GM23338 (cell line): ENCODE results near the gene PNPLA8. TPM values are rescaled to one million over a fixed set of nuclear protein-coding genes. Genes with fewer than 3 reads are reported as not detected.

Experiments used
- ATAC-seq: fragments of 200-7000 bp; cut with Tn5 transposase; 3 replicates; pipeline ENCODE4 v1.9.1; 2020
- DNase-seq: peaks from one replicate; pipeline ENCODE4 v3.0.0-alpha.2; 2015; ENCODE audit warnings: low spot score
- H2AFZ ChIP-seq: fragments of 200-600 bp; sonication (generic); 2 replicates; pipeline ENCODE4 v1.8.0; 2016; ENCODE audit warnings: antibody characterized with exemption, mild to moderate bottlenecking, moderate library complexity
- H3F3A ChIP-seq: fragments of 200-600 bp; sonication (generic); replicated peaks from 2 replicates; pipeline ENCODE4 v1.8.0; 2017; ENCODE audit warnings: antibody characterized with exemption, mixed run types, low read depth
- H3K27ac ChIP-seq: fragments of 200-600 bp; sonication (generic); 2 replicates; pipeline ENCODE4 v1.6.1; 2016; ENCODE audit warnings: low read depth
- H3K27me3 ChIP-seq: fragments of 200-600 bp; sonication (generic); 2 replicates; pipeline ENCODE4 v1.8.0; 2016; ENCODE audit warnings: mild to moderate bottlenecking, mixed run types, moderate library complexity; ENCODE audit not compliant: insufficient read depth
- H3K36me3 ChIP-seq: fragments of 200-600 bp; sonication (generic); 2 replicates; pipeline ENCODE4 v1.8.0; 2016; ENCODE audit warnings: mild to moderate bottlenecking; ENCODE audit not compliant: insufficient read depth
- H3K4me1 ChIP-seq: fragments of 200-600 bp; sonication (generic); 2 replicates; pipeline ENCODE4 v1.8.0; 2016; ENCODE audit warnings: mild to moderate bottlenecking, moderate library complexity; ENCODE audit not compliant: insufficient read depth
- H3K4me2 ChIP-seq: fragments of 200-600 bp; sonication (generic); 2 replicates; pipeline ENCODE4 v1.7.1; 2017; ENCODE audit warnings: mixed run types
- H3K4me3 ChIP-seq: fragments of 200-600 bp; sonication (generic); 2 replicates; pipeline ENCODE4 v1.6.1; 2016; ENCODE audit warnings: mixed run types
- H3K79me2 ChIP-seq: fragments of 200-600 bp; sonication (generic); replicated peaks from 2 replicates; pipeline ENCODE4 v1.8.0; 2017; ENCODE audit warnings: mild to moderate bottlenecking; ENCODE audit not compliant: insufficient read depth
- H3K9me2 ChIP-seq: fragments of 200-600 bp; sonication (generic); 2 replicates; pipeline ENCODE4 v1.8.0; 2017; ENCODE audit not compliant: insufficient read depth
- H4K20me1 ChIP-seq: fragments of 200-600 bp; sonication (generic); replicated peaks from 2 replicates; pipeline ENCODE4 v1.8.0; 2017; ENCODE audit warnings: mild to moderate bottlenecking; ENCODE audit not compliant: insufficient read depth
- H3K27ac Mint-ChIP-seq: 2 replicates; pipeline ENCODE4 v1.8.0; 2020; ENCODE audit warnings: inconsistent platforms, mild to moderate bottlenecking, moderate library complexity, mixed read lengths
- H3K27me3 Mint-ChIP-seq: 3 replicates; pipeline ENCODE4 v1.8.0; 2022; ENCODE audit warnings: low read depth, mild to moderate bottlenecking, moderate library complexity, mixed read lengths, inconsistent platforms; ENCODE audit not compliant: insufficient read depth, poor library complexity
- H3K36me3 Mint-ChIP-seq: 3 replicates; pipeline ENCODE4 v1.8.0; 2021; ENCODE audit warnings: low read depth, mild to moderate bottlenecking, inconsistent platforms, moderate library complexity, mixed read lengths
- H3K4me1 Mint-ChIP-seq: 3 replicates; pipeline ENCODE4 v1.8.0; 2020; ENCODE audit warnings: mild to moderate bottlenecking, inconsistent platforms, mixed read lengths
- H3K4me3 Mint-ChIP-seq: 3 replicates; pipeline ENCODE4 v1.8.0; 2021; ENCODE audit warnings: moderate library complexity, mild to moderate bottlenecking, inconsistent platforms, mixed read lengths
- H3K9me3 Mint-ChIP-seq: 3 replicates; pipeline ENCODE4 v1.8.0; 2020; ENCODE audit warnings: moderate library complexity, mild to moderate bottlenecking, inconsistent platforms, mixed read lengths
- CREB1 ChIP-seq: fragments of 250-450 bp; sonication (Bioruptor Pico); IDR thresholded peaks from 2 replicates; pipeline ENCODE4 v1.5.0; 2020; ENCODE audit warnings: low read depth, mild to moderate bottlenecking, moderate library complexity
- ETS1 ChIP-seq: IDR thresholded peaks from 2 replicates; pipeline ENCODE4 v1.6.1; 2016; ENCODE audit warnings: antibody characterized with exemption
- EZH2 ChIP-seq: fragments of 200-600 bp; sonication (generic); IDR thresholded peaks from one replicate; pipeline ENCODE4 v1.8.0; 2017; ENCODE audit warnings: antibody characterized with exemption, mild to moderate bottlenecking, low read depth; ENCODE audit not compliant: unreplicated experiment
- EZH2phosphoT487 ChIP-seq: fragments of 200-600 bp; sonication (generic); IDR thresholded peaks from one replicate; pipeline ENCODE4 v1.8.1; 2018; ENCODE audit warnings: antibody characterized with exemption; ENCODE audit not compliant: unreplicated experiment
- JUNB ChIP-seq: IDR thresholded peaks from one replicate; pipeline ENCODE4 v1.6.1; 2016; ENCODE audit warnings: antibody characterized with exemption; ENCODE audit not compliant: unreplicated experiment
- NANOG ChIP-seq: IDR thresholded peaks from 2 replicates; pipeline ENCODE4 v1.6.1; 2016; ENCODE audit warnings: antibody characterized with exemption, borderline replicate concordance
- POLR2AphosphoS5 ChIP-seq: IDR thresholded peaks from 2 replicates; pipeline ENCODE4 v1.6.1; 2016; ENCODE audit warnings: antibody characterized with exemption, low read depth
- REST ChIP-seq: IDR thresholded peaks from one replicate; pipeline ENCODE4 v1.6.1; 2018; ENCODE audit warnings: antibody characterized with exemption; ENCODE audit not compliant: unreplicated experiment
- STAT1 ChIP-seq: IDR thresholded peaks from one replicate; pipeline ENCODE4 v1.6.1; 2016; ENCODE audit warnings: antibody characterized with exemption; ENCODE audit not compliant: unreplicated experiment
- ZNF114 ChIP-seq: fragments of 250-450 bp; sonication (Bioruptor Pico); IDR thresholded peaks from 2 replicates; pipeline ENCODE4 v1.5.0; 2020; ENCODE audit warnings: mild to moderate bottlenecking, moderate library complexity
- ZNF331 ChIP-seq: fragments of 250-450 bp; sonication (Bioruptor Pico); IDR thresholded peaks from 2 replicates; pipeline ENCODE4 v1.5.0; 2020; ENCODE audit warnings: low read depth, mild to moderate bottlenecking, moderate library complexity
- polyA plus RNA-seq: library from polyadenylated mRNA; unstranded; fragments of >200 nt; fragmentation: Nextera tagmentation; extraction: Ambion mirVana; gene quantifications from 2 replicates; pipeline ENCODE4 v1.2.1, GENCODE V29; 2016
- total RNA-seq: library from RNA; depleted of rRNA; stranded (reverse); fragments of >200 nt; shearing (Covaris generic); gene quantifications from 2 replicates; pipeline ENCODE4 v1.2.3, GENCODE V29; 2014
- TF ChIP-seq, protein P1 (sequence below), 2 experiments: fragments of 200-600 bp in 1 of 2; sonication (generic) in 1 of 2; conservative IDR thresholded peaks; 2 replicates each; pipeline versions ENCODE4 v1.5.1 to v1.6.1; 2016 to 2017; ENCODE audit warnings: antibody characterized with exemption in 2 of 2, low read depth in 2 of 2, mild to moderate bottlenecking in 2 of 2, moderate library complexity in 1 of 2
- TF ChIP-seq, protein P2 (sequence below): fragments of 250-450 bp; sonication (Bioruptor Pico); IDR thresholded peaks from 2 replicates; pipeline ENCODE4 v1.5.0; 2020; ENCODE audit warnings: mild to moderate bottlenecking, moderate library complexity

PNPLA8 gene
- total and polyA plus RNA-seq, 2 experiments from 2014 or later, result 12.5 to 13.6 TPM

- Histone ChIP-seq H3K27me3 (no peaks in the 10 kb centered on the region), H3K79me2 (peaks cover 30% of the 10 kb centered on the region), H3K36me3 (no peaks in the 10 kb centered on the region; the same call in 1 of the 2 replicates), H3K27ac (no peak overlapping the region), H3K4me3 (no peak overlapping the region), H3K9me2 (no peaks in the 10 kb centered on the region), H2AFZ (no peak overlapping the region), H3F3A (no peaks in the 10 kb centered on the region), H3K4me1 (no peaks in the 10 kb centered on the region), H3K4me2 (no peak overlapping the region), H4K20me1 (0 out of 2 replicates have a peak, but pooled peaks cover 3% of the 10 kb centered on the region)
- Mint-ChIP-seq H3K9me3 (no peaks in the 10 kb centered on the region; the same call in 2 of the 3 replicates), H3K36me3 (peaks cover 26% of the 10 kb centered on the region), H3K27ac (no peak overlapping the region), H3K4me1 (peaks cover 3% of the 10 kb centered on the region; the same call in 2 of the 3 replicates), H3K27me3 (peaks cover 2% of the 10 kb centered on the region), H3K4me3 (no peak overlapping the region)
- ATAC-seq (no peak), DNase-seq (no peak)
- TF ChIP-seq ETS1 (no peak), REST (no peak), POLR2AphosphoS5 (no peak), EZH2phosphoT487 (no peak), EZH2 (no peak), ZNF331 (CRISPR knock-in tag) (no peak), STAT1 (no peak), ZNF114 (CRISPR knock-in tag) (no peak), JUNB (no peak), NANOG (no peak), CREB1 (CRISPR knock-in tag) (no peak)
- TF ChIP-seq, protein P1, sequence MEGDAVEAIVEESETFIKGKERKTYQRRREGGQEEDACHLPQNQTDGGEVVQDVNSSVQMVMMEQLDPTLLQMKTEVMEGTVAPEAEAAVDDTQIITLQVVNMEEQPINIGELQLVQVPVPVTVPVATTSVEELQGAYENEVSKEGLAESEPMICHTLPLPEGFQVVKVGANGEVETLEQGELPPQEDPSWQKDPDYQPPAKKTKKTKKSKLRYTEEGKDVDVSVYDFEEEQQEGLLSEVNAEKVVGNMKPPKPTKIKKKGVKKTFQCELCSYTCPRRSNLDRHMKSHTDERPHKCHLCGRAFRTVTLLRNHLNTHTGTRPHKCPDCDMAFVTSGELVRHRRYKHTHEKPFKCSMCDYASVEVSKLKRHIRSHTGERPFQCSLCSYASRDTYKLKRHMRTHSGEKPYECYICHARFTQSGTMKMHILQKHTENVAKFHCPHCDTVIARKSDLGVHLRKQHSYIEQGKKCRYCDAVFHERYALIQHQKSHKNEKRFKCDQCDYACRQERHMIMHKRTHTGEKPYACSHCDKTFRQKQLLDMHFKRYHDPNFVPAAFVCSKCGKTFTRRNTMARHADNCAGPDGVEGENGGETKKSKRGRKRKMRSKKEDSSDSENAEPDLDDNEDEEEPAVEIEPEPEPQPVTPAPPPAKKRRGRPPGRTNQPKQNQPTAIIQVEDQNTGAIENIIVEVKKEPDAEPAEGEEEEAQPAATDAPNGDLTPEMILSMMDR (conservative IDR thresholded peaks at IDR 0.05; ENCODE audit: low read depth in 2 of 2), result no peak
- TF ChIP-seq, protein P2, sequence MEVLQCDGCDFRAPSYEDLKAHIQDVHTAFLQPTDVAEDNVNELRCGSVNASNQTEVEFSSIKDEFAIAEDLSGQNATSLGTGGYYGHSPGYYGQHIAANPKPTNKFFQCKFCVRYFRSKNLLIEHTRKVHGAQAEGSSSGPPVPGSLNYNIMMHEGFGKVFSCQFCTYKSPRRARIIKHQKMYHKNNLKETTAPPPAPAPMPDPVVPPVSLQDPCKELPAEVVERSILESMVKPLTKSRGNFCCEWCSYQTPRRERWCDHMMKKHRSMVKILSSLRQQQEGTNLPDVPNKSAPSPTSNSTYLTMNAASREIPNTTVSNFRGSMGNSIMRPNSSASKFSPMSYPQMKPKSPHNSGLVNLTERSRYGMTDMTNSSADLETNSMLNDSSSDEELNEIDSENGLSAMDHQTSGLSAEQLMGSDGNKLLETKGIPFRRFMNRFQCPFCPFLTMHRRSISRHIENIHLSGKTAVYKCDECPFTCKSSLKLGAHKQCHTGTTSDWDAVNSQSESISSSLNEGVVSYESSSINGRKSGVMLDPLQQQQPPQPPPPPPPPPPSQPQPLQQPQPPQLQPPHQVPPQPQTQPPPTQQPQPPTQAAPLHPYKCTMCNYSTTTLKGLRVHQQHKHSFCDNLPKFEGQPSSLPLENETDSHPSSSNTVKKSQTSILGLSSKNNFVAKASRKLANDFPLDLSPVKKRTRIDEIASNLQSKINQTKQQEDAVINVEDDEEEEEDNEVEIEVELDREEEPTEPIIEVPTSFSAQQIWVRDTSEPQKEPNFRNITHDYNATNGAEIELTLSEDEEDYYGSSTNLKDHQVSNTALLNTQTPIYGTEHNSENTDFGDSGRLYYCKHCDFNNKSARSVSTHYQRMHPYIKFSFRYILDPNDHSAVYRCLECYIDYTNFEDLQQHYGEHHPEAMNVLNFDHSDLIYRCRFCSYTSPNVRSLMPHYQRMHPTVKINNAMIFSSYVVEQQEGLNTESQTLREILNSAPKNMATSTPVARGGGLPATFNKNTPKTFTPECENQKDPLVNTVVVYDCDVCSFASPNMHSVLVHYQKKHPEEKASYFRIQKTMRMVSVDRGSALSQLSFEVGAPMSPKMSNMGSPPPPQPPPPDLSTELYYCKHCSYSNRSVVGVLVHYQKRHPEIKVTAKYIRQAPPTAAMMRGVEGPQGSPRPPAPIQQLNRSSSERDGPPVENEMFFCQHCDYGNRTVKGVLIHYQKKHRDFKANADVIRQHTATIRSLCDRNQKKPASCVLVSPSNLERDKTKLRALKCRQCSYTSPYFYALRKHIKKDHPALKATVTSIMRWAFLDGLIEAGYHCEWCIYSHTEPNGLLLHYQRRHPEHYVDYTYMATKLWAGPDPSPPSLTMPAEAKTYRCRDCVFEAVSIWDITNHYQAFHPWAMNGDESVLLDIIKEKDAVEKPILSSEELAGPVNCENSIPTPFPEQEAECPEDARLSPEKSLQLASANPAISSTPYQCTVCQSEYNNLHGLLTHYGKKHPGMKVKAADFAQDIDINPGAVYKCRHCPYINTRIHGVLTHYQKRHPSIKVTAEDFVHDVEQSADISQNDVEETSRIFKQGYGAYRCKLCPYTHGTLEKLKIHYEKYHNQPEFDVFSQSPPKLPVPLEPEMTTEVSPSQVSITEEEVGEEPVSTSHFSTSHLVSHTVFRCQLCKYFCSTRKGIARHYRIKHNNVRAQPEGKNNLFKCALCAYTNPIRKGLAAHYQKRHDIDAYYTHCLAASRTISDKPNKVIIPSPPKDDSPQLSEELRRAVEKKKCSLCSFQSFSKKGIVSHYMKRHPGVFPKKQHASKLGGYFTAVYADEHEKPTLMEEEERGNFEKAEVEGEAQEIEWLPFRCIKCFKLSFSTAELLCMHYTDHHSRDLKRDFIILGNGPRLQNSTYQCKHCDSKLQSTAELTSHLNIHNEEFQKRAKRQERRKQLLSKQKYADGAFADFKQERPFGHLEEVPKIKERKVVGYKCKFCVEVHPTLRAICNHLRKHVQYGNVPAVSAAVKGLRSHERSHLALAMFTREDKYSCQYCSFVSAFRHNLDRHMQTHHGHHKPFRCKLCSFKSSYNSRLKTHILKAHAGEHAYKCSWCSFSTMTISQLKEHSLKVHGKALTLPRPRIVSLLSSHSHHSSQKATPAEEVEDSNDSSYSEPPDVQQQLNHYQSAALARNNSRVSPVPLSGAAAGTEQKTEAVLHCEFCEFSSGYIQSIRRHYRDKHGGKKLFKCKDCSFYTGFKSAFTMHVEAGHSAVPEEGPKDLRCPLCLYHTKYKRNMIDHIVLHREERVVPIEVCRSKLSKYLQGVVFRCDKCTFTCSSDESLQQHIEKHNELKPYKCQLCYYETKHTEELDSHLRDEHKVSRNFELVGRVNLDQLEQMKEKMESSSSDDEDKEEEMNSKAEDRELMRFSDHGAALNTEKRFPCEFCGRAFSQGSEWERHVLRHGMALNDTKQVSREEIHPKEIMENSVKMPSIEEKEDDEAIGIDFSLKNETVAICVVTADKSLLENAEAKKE (CRISPR knock-in tag), result no peak
Measured at GRCh38 chr7:108515013-108515412, 10.9 kb downstream of the PNPLA8 start.
